HepG2 (cell line): Measurements from ENCODE around the gene GOT1. TPM values are rescaled to one million over a fixed set of nuclear protein-coding genes. Genes with fewer than 3 reads are reported as not detected.

Experiments
- CREB1 ChIP-seq, 2 experiments: fragments of 450-650 bp in 1 of 2; IDR thresholded peaks; 2 replicates each; pipeline ENCODE4 v1.6.1; 2016 to 2017; ENCODE audit warnings: control low read depth in 1 of 2, mild to moderate bottlenecking in 1 of 2, missing compliant biosample characterization in 1 of 2, missing genetic modification characterization in 1 of 2
- HNRNPH1 ChIP-seq: fragments of 200-400 bp; formaldehyde crosslinking; optimal IDR thresholded peaks from 2 replicates; pipeline ENCODE3; 2017; ENCODE audit warnings: mild to moderate bottlenecking, low read depth, low read length
- KLF16 ChIP-seq, 2 experiments: sonication (generic) in 1 of 2; formaldehyde crosslinking in 1 of 2; IDR thresholded peaks; 2 replicates each; pipeline versions ENCODE4 v1.6.1 to v1.8.0; 2016 to 2023; ENCODE audit warnings: missing genetic modification reagents in 2 of 2, missing compliant biosample characterization in 1 of 2
- NCOA2 ChIP-seq: sonication (generic); formaldehyde crosslinking; IDR thresholded peaks from 2 replicates; pipeline ENCODE4 v1.8.0; 2022; ENCODE audit warnings: inconsistent platforms
- NCOA5 ChIP-seq: sonication (generic); formaldehyde crosslinking; IDR thresholded peaks from 2 replicates; pipeline ENCODE4 v1.4.0; 2020; ENCODE audit warnings: missing genetic modification reagents
- NKX3-1 ChIP-seq: sonication (generic); formaldehyde crosslinking; IDR thresholded peaks from 2 replicates; pipeline ENCODE4 v1.5.0; 2020; ENCODE audit warnings: missing genetic modification reagents
- NR2F1 ChIP-seq, 2 experiments: fragments of 450-650 bp in 1 of 2; formaldehyde crosslinking in 1 of 2; IDR thresholded peaks; 2 replicates each; pipeline versions ENCODE4 v1.5.0 to v1.6.1; 2016 to 2020; ENCODE audit warnings: mild to moderate bottlenecking in 1 of 2, missing compliant biosample characterization in 1 of 2, missing genetic modification reagents in 1 of 2, moderate library complexity in 1 of 2
- RFXAP ChIP-seq: sonication (generic); formaldehyde crosslinking; IDR thresholded peaks from 2 replicates; pipeline ENCODE4 v1.4.0; 2020; ENCODE audit warnings: missing genetic modification reagents, borderline replicate concordance
- SMAD1 ChIP-seq: sonication (generic); formaldehyde crosslinking; IDR thresholded peaks from 2 replicates; pipeline ENCODE4 v1.4.0; 2020; ENCODE audit warnings: missing genetic modification reagents, low read depth, mild to moderate bottlenecking, borderline replicate concordance
- SMARCC2 ChIP-seq: fragments of 450-650 bp; IDR thresholded peaks from 2 replicates; pipeline ENCODE4 v1.6.1; 2017; ENCODE audit warnings: antibody characterized with exemption, mild to moderate bottlenecking
- ZBTB20 ChIP-seq: sonication (generic); formaldehyde crosslinking; IDR thresholded peaks from 2 replicates; pipeline ENCODE4 v1.8.1; 2023; ENCODE audit warnings: missing genetic modification reagents, low read depth, mild to moderate bottlenecking, borderline replicate concordance
- ZFP1 ChIP-seq: IDR thresholded peaks from 2 replicates; pipeline ENCODE4 v1.6.1; 2016
- ZFYVE20 ChIP-seq: sonication (generic); formaldehyde crosslinking; IDR thresholded peaks from 2 replicates; pipeline ENCODE4 v1.8.0; 2023; ENCODE audit warnings: low read depth, mild to moderate bottlenecking, moderate library complexity, missing genetic modification reagents, borderline replicate concordance
- ZMYM4 ChIP-seq: sonication (generic); formaldehyde crosslinking; IDR thresholded peaks from 2 replicates; pipeline ENCODE4 v1.8.1; 2023; ENCODE audit warnings: mild to moderate bottlenecking, missing genetic modification reagents
- ZNF205 ChIP-seq: IDR thresholded peaks from 2 replicates; pipeline ENCODE4 v1.6.1; 2018; ENCODE audit warnings: missing biosample characterization, missing genetic modification reagents
- ZNF891 ChIP-seq: sonication (generic); formaldehyde crosslinking; IDR thresholded peaks from 2 replicates; pipeline ENCODE4 v1.5.0; 2020; ENCODE audit warnings: mild to moderate bottlenecking, missing genetic modification reagents
- polyA plus RNA-seq, 8 experiments: library from polyadenylated mRNA; depleted of rRNA in 3 of 8; stranded (reverse) in 7 of 8; unstranded in 1 of 8; fragments of >200 nt; fragmentation: Illumina TruSeq in 4 of 8; extraction: Trizol in 4 of 8; gene quantifications; 2 replicates each; pipeline versions ENCODE4 v1.2.1 to v1.2.3, GENCODE V29; 2011 to 2016; ENCODE audit warnings: low read depth in 4 of 8, missing spikeins in 1 of 8, mixed read lengths in 1 of 8; ENCODE audit not compliant: insufficient read depth in 1 of 8
- total RNA-seq, 5 experiments: library from RNA; depleted of rRNA; stranded (reverse); fragments of >200 nt; fragmentation: Illumina TruSeq; extraction: Trizol; gene quantifications; 2 replicates each; pipeline ENCODE4 v1.2.3, GENCODE V29; 2016; ENCODE audit warnings: low read depth in 1 of 5
- TF ChIP-seq, protein P1 (sequence below): sonication (generic); formaldehyde crosslinking; IDR thresholded peaks from 2 replicates; pipeline ENCODE4 v1.5.1; 2020; ENCODE audit warnings: mild to moderate bottlenecking, moderate library complexity, missing genetic modification reagents
- TF ChIP-seq, protein P2 (sequence below): fragments of 450-650 bp; IDR thresholded peaks from 2 replicates; pipeline ENCODE4 v1.6.1; 2017; ENCODE audit warnings: mild to moderate bottlenecking
- TF ChIP-seq, protein P3 (sequence below): sonication (generic); formaldehyde crosslinking; IDR thresholded peaks from 2 replicates; pipeline ENCODE4 v1.9.0; 2021; ENCODE audit warnings: missing genetic modification reagents, borderline replicate concordance
- TF ChIP-seq, protein P4 (sequence below): IDR thresholded peaks from 2 replicates; pipeline ENCODE4 v1.6.1; 2016; ENCODE audit warnings: mild to moderate bottlenecking, missing biosample characterization, missing genetic modification reagents

Gene GOT1
- total and polyA plus RNA-seq, 2 of the 13 experiments (the other 11 are each of a cell fraction or from before 2014, with no cell fraction given): 81.2 to 102 TPM

DNA sequence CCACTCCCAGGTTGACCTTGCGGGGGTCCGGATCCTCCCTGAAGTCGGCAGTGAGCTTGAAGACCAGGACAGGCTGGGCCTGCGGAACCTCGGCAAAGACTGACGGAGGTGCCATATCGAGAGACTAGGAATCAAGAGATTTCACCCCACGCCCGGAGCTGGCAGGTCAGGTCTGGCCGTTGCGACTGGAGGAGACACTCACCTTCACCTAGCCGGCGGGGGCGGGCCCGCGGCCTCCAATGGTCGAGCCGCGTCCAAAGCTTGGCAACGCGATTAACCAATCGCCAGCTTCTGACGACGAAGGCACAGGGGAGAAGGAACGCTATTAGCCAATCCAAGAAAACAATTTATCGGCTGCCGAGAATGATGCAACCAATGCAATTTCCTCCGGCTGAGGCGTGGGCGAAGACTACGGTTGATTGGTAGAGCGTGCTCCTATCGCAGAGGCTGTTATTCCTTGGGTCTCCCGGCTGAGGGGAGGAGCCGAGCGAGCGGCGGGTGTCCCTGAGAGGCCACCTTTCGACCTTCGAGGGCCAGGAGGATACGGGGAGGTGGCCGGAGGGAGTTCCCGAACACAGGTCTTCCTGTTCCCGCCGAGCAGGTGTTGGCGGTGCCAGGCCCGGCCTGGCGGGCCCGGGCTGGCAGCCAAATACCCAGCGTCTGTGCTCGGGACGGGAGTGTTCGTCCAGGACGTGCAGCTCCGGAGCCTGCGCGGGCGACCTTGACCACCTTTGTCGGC is at the start of gene GOT1 (continued):
- TF ChIP-seq, protein P1, sequence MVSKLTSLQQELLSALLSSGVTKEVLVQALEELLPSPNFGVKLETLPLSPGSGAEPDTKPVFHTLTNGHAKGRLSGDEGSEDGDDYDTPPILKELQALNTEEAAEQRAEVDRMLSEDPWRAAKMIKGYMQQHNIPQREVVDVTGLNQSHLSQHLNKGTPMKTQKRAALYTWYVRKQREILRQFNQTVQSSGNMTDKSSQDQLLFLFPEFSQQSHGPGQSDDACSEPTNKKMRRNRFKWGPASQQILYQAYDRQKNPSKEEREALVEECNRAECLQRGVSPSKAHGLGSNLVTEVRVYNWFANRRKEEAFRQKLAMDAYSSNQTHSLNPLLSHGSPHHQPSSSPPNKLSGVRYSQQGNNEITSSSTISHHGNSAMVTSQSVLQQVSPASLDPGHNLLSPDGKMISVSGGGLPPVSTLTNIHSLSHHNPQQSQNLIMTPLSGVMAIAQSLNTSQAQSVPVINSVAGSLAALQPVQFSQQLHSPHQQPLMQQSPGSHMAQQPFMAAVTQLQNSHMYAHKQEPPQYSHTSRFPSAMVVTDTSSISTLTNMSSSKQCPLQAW (CRISPR knock-in tag): peak; percentile 70
- TF ChIP-seq CREB1 (IDR thresholded peaks at IDR 0.05): peak; percentile 90
- peak; percentile 96 for TF ChIP-seq CREB1 (CRISPR knock-in tag; IDR thresholded peaks at IDR 0.05)
- no peak for TF ChIP-seq SMARCC2
- TF ChIP-seq, protein P2, sequence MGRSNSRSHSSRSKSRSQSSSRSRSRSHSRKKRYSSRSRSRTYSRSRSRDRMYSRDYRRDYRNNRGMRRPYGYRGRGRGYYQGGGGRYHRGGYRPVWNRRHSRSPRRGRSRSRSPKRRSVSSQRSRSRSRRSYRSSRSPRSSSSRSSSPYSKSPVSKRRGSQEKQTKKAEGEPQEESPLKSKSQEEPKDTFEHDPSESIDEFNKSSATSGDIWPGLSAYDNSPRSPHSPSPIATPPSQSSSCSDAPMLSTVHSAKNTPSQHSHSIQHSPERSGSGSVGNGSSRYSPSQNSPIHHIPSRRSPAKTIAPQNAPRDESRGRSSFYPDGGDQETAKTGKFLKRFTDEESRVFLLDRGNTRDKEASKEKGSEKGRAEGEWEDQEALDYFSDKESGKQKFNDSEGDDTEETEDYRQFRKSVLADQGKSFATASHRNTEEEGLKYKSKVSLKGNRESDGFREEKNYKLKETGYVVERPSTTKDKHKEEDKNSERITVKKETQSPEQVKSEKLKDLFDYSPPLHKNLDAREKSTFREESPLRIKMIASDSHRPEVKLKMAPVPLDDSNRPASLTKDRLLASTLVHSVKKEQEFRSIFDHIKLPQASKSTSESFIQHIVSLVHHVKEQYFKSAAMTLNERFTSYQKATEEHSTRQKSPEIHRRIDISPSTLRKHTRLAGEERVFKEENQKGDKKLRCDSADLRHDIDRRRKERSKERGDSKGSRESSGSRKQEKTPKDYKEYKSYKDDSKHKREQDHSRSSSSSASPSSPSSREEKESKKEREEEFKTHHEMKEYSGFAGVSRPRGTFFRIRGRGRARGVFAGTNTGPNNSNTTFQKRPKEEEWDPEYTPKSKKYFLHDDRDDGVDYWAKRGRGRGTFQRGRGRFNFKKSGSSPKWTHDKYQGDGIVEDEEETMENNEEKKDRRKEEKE: no peak
- TF ChIP-seq ZFYVE20 (CRISPR knock-in tag): no peak
- TF ChIP-seq, protein P3, sequence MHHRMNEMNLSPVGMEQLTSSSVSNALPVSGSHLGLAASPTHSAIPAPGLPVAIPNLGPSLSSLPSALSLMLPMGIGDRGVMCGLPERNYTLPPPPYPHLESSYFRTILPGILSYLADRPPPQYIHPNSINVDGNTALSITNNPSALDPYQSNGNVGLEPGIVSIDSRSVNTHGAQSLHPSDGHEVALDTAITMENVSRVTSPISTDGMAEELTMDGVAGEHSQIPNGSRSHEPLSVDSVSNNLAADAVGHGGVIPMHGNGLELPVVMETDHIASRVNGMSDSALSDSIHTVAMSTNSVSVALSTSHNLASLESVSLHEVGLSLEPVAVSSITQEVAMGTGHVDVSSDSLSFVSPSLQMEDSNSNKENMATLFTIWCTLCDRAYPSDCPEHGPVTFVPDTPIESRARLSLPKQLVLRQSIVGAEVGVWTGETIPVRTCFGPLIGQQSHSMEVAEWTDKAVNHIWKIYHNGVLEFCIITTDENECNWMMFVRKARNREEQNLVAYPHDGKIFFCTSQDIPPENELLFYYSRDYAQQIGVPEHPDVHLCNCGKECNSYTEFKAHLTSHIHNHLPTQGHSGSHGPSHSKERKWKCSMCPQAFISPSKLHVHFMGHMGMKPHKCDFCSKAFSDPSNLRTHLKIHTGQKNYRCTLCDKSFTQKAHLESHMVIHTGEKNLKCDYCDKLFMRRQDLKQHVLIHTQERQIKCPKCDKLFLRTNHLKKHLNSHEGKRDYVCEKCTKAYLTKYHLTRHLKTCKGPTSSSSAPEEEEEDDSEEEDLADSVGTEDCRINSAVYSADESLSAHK (CRISPR knock-in tag): no peak
- TF ChIP-seq HNRNPH1: no peak
- TF ChIP-seq, protein P4, sequence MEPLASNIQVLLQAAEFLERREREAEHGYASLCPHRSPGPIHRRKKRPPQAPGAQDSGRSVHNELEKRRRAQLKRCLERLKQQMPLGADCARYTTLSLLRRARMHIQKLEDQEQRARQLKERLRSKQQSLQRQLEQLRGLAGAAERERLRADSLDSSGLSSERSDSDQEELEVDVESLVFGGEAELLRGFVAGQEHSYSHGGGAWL: peak; percentile 75; the same call in 1 of the 2 replicates
- TF ChIP-seq NCOA2: peak; percentile 52; the same call in 1 of the 2 replicates
- TF ChIP-seq ZFP1 (CRISPR knock-in tag): no peak
- no peak for TF ChIP-seq NCOA5 (CRISPR knock-in tag)
- TF ChIP-seq ZNF891: peak; percentile 43; the same call in 1 of the 2 replicates
- TF ChIP-seq RFXAP: peak; percentile 98
- peak; percentile 63 to 85 for TF ChIP-seq NR2F1 (CRISPR knock-in tag; IDR thresholded peaks at IDR 0.05)
- TF ChIP-seq ZBTB20 (CRISPR knock-in tag): no peak
- TF ChIP-seq NKX3-1 (CRISPR knock-in tag): no peak
- peak; percentile 98 for TF ChIP-seq ZMYM4 (CRISPR knock-in tag)
- TF ChIP-seq SMAD1 (CRISPR knock-in tag): 0 out of 2 replicates have a peak, but pooled peaks have one; percentile 42
- peak in 1 of 2 experiments; percentile 63; a peak in 2 of 4 replicates for TF ChIP-seq KLF16 (CRISPR knock-in tag; IDR thresholded peaks at IDR 0.05)
- TF ChIP-seq ZNF205: peak; percentile 52; the same call in 1 of the 2 replicates
